HG02870 (cell line): ENCODE measurements around the gene DDX20.

Experiments used
- ATAC-seq: cut with Tn5 transposase; IDR thresholded peaks from one replicate; pipeline ENCODE4 v1.9.1; 2021; ENCODE audit warnings: mild to moderate bottlenecking, moderate library complexity; ENCODE audit not compliant: unreplicated experiment

Gene DDX20

DNA sequence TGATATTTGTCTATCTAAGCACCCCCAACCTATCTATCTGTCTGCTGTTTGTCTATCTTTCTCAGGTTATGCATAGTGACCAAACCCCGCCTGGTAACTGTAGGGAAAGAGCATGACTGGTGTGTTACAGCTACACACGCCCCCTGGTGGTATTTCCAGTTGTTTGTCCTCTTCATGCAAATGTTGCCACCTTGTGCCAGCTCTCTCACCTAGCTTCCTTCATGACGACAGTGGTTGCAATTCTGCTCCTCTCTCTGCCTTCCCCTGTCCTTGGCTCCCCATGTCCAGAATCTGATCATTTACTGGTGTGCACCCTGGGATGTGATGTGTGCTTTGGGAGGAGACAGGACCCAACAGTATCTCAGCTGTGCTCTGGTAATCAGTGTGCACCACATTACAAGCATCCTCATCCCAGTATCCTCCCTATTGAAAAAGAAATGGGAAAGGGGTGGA is 8.4 kb upstream of the DDX20 start:
- ATAC-seq: no peak

DNA sequence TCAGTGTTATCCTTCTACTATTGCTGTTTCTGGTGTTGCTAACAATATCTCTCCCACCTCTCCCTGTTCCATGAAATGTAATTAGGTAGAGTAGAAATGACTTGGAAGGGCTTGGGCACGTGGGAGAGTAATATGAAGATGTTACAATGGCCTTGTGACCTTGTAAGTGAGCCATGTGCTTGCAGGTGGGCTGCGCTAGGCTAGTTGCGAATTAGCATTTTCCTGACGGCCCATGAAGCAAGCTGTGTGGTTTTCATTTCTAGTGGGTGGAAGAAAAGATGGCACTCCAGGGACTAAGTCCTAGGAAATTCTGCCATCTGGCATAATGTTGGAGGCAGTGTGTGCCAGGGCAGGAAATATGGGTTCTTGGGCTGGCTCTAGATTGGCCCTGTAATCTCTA is 7.8 kb upstream of the DDX20 start:
- ATAC-seq: no peak

DNA sequence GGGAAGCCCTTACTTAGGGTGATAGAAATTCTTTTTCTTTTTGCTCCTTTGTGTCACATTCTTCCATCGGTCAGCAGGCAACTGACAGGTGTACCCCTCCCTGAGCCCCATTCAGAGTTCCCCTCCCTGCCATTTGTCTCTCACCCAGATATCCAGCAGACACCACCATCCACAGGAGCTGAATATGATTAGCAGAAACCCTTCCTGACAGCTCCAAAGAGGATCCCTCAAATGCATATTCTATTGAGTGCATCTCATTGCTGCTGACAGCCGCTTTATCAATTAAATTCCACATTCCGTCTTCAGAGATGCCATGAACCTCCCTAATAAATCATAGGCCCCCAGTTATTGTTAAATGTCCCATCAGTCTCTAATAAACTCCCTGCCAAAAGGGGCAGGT is 6.1 kb upstream of the DDX20 start:
- ATAC-seq: no peak

- no peak for ATAC-seq
These were observed 4.8 kb upstream of the DDX20 start for GRCh38 chr1:111750856-111751255.

- no peak for ATAC-seq
These were observed 3.7 kb upstream of the DDX20 start for GRCh38 chr1:111751906-111752575.

DNA sequence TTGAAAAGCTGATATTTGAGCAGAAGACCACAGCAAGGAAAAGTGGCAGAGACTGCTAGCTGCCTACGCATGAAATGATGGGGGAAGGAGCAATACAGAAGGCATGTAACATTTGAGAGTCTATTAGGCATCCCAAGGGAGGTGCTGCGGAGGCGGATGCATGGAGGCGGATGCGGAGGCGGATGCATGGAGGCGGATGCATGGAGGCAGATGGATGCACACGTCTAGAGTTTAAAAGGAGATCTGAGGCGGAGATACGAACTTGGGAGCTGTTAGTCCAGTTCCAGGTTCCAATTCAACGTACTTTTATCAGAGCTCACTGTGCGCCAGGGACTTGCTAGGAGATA is 744 bp upstream of the DDX20 start:
- ATAC-seq: no peak

GRCh38 chr1:111756124-111756513 is 418 bp downstream of the DDX20 start:
- ATAC-seq: peak; percentile 8

DNA sequence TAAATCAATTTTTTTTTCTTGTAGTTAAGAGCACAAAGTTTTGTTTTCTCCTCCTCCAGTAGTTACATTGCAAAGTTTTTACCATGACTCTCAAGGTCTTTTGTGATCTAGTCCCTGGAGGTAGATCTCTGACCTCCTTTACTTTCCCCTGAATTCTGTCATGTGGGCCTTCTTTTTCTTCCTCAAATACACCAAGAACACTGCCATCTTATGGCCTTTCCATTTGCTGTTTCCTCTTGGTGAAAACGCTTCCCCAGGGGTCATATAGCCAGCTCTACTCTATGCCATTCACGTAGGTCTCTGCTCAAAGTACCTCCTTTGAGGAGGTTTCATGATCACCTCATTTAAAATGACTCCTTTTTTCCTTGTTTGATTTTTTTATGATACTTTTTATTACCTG is 2.7 kb downstream of the DDX20 start:
- ATAC-seq: no peak

- no peak for ATAC-seq
These were observed 6.0 kb downstream of the DDX20 start for GRCh38 chr1:111761717-111762116.

DNA sequence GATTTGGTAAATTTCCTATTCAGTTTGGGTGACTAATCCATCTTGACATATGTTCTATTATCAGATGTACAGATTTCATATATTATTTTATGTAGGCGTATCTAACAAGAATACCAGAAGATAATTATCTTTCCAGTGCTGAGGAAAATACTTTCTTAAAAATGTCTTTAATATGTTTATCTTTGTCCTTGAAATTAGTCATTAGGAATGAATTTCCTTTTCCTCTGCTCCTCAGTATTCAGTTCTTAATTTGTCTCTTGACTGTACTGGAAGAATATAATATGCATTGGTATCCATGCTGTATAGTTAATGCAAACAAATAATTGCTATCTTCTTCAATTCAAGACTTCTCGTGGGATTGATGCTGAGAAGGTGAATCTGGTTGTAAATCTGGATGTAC is 6.6 kb downstream of the DDX20 start:
- ATAC-seq: no peak

DNA sequence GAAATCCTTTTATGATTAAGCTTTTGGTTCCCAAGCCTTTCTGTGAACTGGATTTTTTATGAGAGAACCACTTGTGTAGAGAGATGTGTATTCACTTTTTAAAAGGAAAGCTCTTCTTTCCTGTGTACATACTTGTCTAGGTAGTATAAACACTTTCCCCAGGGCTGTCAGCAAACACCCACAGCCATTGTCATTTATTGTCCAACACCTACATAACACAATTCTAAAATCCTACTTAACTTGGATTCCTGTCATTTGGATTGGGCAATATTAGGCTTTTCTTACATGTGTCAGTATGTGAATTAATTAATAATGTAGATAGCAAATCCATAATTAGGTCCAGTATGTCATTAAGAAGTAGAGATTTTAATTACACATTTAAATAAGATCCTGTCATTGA is 12.3 kb downstream of the DDX20 start:
- ATAC-seq: no peak

DNA sequence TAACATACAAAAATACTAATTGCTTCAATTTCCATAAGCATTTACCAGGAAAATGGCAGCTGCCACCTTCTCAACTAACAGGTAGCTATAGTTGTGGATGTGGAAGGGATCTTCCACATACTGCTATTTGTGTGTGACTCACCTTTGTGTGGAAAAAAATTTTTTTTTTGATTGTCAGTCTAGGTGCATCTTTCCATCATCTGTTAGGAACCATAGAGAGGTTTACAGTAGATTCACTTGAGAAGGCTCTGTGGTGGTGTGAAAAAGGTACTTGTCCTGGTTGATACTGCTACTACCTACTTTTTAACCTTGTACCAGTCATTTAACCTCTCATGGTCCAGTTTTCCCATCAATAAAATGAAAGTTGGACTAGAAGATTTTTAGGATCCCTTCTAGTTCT is 12.9 kb downstream of the DDX20 start:
- no peak for ATAC-seq

DNA sequence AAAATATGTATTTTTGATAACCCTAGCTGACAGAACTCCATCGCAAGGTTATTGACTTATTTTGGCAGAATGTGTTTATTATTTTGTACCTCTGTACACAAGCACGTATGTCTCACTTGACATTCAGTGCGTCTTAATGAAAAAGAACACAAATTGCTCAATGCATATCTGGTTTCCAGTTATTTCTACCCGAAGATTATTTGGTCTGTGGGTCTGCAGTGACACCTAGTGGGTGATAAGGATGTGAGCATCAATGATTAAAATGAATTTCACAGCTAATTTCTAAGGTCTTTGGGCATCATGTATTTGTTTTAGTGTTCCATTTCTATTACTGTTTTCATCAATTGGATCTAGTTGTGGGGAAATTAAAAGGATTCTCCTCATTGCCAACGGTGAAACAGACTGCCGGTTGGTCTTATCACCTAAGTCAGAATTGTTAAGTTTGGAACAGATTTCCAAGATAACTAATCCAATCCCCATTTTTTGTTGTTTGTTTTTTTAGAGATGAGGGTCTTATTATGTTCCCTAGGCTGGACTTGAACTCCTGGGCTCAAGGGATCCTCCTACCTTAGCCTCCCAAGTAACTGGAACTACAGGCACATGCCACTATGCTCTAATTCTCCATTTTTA is 13.9 kb downstream of the DDX20 start:
- ATAC-seq: no peak

DNA sequence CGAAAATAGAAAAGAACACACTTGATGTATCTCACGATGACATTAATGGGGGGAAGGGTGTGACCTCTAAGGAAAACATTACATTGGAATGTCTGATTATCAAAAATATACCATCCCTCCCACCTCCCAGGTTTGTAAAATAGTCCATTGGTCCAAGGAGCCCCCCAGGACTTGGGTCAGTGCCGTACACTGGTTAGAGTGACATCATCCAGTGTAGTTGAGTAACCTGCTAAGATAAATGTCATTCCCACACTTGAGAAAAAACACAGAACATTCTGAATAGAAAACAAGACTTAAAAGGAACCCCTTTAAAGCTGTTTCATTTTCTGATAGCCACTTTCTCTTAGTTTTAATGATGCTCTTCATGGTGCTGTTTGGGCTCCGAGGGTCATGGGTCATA is 15.2 kb downstream of the DDX20 start:
- ATAC-seq: no peak

DNA sequence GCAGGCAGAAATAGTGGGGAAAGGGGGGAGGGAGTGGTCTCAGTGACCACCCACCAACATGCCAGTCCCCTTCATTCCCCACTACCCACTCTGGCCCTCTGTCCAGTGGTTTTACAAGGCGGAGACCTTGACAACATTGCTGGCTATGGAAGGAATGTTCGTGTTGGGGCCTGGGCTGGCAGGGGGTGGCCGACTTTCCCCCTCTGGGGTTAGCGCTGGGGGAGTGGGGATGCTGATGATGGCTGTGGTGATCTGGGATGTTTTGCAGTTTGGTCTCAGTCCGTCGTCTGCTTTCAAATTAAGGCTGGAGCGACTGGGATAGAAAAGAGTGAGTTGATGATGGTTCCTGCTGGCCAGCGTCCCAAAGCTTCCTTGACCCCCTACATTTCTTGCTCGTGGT is 20.3 kb downstream of the DDX20 start:
- no peak for ATAC-seq

GRCh38 chr1:111776391-111776790 is 20.7 kb downstream of the DDX20 start:
- no peak for ATAC-seq

- no peak for ATAC-seq
These were observed 21.2 kb downstream of the DDX20 start for GRCh38 chr1:111776861-111777260.

GRCh38 chr1:111777301-111777700 is 21.6 kb downstream of the DDX20 start:
- ATAC-seq: no peak

- no peak for ATAC-seq
These were observed 22.4 kb downstream of the DDX20 start for GRCh38 chr1:111778066-111778465.

DNA sequence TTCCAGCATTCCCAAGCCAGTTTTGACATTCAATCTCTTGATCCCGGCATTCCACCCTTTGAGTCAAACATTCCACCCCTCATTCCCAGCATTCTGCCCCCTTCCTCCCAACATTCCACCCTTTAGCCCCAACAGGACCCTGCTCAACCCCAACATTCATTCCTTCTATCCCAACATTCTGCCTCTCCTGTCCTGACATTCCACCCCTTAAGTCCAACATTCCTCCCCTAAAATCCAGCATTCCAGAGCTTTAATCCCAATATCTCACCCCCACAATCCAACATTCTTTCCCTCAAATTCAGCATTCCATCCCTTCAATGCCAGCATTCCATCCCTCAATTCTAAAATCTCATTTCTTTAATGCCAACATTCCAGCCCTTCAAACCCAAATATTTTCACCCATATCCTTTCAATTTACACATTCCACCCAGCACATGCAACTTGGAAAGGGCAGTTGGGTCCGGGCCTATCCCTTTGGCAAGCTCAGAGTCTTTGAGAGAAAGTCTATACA is 22.9 kb downstream of the DDX20 start:
- no peak for ATAC-seq

DNA sequence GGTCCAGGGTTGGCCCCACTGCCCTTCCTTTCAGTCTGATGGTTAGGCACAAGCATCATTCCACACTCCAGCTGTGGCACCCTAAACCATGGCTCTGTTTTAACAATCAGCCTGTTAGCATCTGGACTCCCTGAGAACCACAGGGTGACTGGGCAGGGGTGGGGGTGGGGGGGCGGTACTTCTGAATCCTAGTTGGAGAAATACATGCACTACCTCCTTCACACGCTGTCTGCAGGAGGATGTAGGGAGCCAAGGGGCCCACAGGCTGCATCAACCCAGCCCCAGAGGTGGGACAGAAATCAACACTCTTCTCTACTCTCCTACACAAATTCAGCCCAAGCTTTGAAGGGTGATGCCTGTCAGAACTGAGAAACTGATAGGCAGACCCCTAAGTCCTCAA is 23.8 kb downstream of the DDX20 start:
- no peak for ATAC-seq

DNA sequence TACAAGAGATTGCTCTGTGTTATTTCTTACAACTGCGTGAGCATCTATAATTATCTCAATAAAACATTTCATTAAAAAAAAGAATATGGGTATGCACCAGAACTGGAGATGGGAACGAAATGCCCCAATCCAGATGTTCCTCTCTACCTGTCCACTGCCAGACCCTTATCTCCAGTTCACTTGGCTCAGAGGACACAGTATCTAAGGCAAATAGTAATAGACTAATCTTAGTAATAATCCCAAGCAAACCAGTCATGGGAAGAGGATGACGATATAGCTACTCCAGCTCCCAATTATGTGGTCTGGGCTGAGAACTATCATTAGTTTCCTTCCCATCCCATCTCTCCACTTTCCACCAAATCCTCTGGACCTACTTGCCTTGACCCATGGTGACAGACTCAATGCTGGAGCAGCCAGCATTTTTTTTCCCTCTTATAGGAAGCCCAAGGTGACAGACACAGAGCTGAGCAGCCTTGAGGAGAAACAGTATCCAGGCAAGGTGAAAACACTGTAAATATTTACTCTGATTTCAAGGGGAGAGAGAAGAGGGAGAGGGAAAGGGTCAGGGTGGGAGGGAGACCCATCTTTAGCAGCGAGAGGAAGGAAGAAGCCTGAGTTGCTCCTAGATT is 28.7 kb downstream of the DDX20 start:
- ATAC-seq: no peak
